Mammary epithelial cell (primary cell): ENCODE data around the gene ADAR.

ENCODE experiments used
- EZH2 ChIP-seq: IDR thresholded peaks from 2 replicates; pipeline ENCODE4 v1.6.1; 2012; ENCODE audit warnings: low read length, inconsistent platforms, borderline replicate concordance
- TF ChIP-seq, protein P1 (sequence below), 2 donors: IDR thresholded peaks in 1 of 2; conservative IDR thresholded peaks in 1 of 2; 2 replicates each; pipeline ENCODE4 v1.5.1; 2011 to 2012; ENCODE audit warnings: inconsistent platforms in 2 of 2, low read length in 2 of 2, mild to moderate bottlenecking in 2 of 2, control low read depth in 1 of 2, low read depth in 1 of 2; ENCODE audit not compliant: insufficient read depth in 1 of 2; ENCODE audit errors: extremely low read depth in 1 of 2

DNA sequence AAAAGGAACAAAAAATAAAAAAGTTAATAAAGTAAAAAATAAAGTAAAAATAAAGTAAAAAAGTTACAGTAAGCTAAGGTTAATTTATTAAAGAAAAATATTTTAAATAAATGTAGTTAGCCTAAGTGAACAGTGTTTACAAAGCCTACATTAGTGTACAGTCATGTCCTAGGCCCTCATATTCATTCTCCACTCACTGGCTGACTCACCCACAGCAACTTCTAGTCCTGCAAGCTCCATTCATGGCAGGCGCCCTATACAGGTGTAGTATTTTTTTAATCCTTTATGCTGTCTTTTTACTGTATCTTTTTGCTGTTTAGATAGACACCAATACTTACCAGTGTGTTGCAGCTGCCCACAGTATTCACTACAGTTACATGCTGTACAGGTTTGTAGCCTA, 12.4 kb downstream of the ADAR start:
- TF ChIP-seq, protein P1, sequence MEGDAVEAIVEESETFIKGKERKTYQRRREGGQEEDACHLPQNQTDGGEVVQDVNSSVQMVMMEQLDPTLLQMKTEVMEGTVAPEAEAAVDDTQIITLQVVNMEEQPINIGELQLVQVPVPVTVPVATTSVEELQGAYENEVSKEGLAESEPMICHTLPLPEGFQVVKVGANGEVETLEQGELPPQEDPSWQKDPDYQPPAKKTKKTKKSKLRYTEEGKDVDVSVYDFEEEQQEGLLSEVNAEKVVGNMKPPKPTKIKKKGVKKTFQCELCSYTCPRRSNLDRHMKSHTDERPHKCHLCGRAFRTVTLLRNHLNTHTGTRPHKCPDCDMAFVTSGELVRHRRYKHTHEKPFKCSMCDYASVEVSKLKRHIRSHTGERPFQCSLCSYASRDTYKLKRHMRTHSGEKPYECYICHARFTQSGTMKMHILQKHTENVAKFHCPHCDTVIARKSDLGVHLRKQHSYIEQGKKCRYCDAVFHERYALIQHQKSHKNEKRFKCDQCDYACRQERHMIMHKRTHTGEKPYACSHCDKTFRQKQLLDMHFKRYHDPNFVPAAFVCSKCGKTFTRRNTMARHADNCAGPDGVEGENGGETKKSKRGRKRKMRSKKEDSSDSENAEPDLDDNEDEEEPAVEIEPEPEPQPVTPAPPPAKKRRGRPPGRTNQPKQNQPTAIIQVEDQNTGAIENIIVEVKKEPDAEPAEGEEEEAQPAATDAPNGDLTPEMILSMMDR (conservative IDR thresholded peaks at IDR 0.05 in 1 of 2, IDR thresholded peaks at IDR 0.05 in 1 of 2; ENCODE audit: extremely low read depth in 1 of 2, insufficient read depth in 1 of 2, low read depth in 1 of 2, low read length in 2 of 2) = no peak
- no peak for TF ChIP-seq EZH2
